NCI-H774 (cell line): ENCODE measurements around the gene HES2.
"Not testable (repeated sequence)": the region's sequence is repeated elsewhere in the genome, so short reads cannot be mapped to it uniquely, and the experiment has no call there.

Source experiments
- DNase-seq: peaks from one replicate; lab custom pipeline; 2025; lab: John Stamatoyannopoulos, UW

The HES2 gene

DNA sequence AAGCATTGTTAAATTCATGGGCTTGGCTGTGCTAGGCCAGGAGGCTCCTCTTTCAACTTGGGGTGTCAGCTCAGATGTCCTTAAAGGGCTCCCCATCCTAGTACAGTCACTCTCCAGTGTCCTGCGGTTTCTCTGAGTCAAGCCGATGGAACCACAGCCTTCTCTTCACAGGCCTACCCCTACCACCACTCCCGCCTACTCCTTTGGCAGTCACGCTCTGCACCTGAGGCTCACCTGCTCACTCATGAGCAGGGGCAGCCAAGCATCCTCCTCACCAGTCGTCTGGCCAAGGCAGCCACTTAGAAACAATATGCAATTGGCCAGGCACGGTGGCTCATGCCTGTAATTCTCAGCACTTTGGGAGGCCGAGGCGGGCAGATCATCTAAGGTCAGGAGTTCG, 29.7 kb downstream of the HES2 start:
- DNase-seq: no peak

DNA sequence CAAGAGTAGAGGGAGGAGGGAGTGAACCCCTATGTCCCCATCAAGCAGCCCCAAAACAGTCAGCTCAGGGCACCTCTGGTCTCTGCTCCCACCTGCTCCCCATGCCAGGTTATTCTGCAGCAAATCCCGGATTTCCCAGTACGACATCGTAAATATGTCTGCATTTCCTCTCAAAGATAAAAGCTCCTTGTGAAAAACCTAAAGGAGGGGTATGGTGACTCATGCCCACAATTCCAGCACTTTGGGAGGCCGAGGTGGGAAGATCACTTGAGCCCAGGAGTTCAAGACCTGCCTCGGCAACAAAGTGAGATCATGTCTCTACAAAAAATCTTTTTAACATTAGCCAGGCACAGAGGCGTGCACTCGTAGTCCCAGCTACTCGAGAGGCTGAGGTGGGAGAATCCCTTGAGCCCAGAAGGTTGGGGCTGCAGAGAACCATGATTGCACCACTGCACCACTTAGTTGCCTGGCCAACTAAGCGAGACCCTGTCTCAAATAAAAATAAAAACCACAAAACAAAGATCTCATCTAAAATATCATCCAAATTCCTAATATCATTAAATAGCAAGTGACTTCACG, 33.3 kb downstream of the HES2 start:
- DNase-seq: no peak

DNA sequence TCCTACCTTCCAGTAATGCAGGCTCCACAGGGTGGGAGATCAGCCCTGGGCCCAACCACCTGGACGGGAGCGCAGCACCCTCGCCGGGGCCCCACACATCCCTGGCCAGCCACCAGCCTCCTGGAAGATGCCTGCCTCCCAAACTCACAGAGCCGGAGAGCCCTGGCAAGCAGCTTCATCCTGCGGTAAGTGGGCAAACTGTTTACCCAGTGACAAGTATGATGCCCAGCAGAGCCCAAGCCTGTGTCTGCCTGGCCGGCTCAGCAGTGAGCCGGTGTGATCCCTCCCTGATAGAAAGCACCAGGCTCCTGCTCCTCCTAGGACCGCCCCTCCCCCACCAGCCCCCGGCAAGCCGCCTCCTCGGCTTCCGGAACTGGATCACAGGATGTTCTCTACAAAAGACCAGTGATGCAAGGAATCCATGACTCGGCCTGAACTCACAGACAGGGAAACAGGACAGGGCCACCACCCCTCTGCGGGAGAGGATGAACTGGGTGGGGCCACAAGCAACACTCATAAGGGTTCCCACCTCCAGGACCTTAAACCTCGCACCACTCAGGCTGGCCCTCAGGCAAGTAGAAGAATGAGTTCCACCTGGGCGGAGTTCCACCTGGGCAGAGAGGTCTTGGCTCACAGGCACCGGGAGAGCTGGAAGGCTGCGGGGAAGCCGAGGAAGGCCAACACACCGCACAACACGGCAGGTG, 34.1 kb downstream of the HES2 start:
- DNase-seq: no peak

DNA sequence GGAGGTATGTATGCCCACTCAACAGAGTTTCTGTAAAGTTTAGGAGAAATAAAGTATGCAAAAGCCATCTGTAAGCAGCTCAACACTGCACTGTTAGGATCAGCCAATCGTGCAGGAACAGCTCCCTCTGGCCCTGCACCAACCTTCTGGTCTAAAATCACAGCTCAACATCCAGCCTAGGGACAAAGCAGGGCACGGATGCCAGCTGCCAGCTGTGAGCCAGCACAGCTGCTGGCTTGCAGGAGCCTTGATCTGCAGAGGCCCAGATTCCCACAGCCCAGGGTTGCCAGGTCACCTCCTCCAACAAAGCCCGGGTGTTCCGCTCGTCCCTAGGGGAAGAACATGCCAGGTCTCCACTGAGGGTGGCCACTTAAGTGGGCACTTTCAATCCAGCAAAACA, 34.8 kb downstream of the HES2 start:
- no peak for DNase-seq

DNA sequence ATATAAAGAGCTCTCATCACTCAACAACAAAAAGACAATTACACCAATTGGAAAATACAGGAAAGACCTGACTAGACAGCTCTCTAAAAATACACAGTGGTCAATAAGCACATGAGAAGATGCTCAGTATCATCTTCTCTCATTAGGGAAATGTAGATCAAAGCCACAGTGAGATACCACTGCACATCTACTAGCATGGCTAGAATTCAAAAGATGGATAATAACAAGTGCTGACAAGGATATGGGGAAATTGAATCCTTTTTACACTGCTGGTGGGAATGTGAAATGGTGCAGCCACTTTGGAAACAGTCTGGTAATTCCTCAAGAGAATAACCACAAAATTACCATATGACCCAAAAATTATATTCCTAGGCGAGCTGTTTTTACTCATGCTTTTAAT, 35.6 kb downstream of the HES2 start:
- DNase-seq: no peak

DNA sequence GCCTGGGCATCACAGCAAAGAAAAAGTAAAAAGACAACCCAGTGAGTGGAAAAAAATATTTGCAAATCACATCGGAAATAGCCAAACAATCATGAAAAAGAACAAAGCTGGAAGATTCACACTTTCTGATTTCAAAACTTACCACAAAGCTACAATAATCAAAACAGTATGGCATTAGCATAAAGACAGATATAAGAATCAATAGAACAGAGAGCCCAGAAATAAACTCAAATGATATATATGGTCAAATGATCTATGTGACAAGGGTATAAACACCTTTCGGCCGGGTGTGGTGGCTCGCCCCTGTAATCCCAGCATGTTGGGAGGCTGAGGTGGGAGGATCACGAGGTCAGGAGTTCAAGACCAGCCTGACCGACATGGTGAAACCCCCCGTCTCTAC, 39.7 kb downstream of the HES2 start:
- no peak for DNase-seq

DNA sequence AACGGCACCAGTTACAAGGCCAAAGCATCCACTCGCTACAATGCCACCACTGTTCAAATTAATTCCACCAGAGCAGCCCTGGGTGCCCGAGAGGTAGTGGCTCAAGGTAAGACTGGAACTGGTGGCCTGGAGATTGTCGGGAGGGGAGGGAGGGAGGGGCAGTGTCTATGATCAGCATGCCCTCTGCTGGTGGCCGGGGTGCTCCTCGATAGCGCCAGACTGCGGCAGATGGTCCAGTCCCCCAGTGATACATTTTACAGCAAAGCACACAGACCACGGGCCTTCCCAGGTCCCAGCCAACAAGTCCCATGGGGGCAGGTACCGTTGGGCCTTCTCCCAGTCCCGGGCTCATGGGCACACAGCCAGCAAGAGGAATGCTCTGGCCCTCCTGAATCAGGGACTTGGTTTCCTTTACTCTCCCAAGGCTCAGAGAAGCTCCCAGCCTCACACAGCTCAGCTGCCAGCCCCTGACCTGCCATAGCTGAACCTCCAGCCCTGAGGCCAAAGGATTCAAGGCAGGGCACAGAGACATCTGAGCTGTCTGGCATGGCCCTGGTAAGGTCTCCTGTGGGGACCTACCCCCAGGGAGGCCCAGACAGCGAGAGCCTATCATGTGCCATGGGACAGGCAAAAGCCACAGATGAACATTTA, 41.5 kb downstream of the HES2 start:
- no peak for DNase-seq

DNA sequence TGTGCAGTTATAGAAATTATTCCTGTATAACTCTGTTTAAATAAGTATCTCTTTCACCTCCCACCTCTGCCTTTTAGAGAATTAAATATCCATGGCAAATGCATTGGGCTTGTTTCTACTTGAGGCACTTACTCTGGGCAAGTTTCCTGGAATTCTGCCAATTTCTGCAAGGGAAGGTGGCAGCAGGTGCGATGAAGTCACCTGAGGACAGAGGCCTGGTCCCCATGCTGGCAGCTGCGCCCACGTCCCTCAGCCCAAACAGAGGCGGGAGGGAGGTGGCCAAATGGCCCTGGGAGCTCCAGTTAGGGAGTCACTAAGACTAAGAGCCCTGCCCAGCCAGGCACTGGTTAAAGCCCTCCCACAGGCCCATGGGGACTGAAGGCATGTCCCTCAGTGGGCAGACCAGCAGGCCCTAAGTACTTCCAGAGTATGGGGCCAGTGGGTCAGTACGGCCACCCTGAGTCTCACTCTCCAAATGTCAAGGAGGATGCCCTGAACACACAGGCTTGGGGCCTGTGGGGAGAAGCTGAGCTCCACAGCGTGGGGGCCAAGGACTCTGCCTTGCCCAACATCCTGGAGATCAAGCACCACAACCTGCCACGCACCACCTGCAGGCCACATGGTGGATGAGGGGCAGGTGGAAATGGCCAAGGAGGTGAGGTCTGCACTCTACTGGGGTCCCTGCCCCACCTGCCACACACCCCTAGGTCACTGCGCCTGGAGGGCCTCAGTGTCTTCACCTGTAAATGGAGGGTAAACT, 45.6 kb downstream of the HES2 start:
- peak; percentile 64 for DNase-seq

DNA sequence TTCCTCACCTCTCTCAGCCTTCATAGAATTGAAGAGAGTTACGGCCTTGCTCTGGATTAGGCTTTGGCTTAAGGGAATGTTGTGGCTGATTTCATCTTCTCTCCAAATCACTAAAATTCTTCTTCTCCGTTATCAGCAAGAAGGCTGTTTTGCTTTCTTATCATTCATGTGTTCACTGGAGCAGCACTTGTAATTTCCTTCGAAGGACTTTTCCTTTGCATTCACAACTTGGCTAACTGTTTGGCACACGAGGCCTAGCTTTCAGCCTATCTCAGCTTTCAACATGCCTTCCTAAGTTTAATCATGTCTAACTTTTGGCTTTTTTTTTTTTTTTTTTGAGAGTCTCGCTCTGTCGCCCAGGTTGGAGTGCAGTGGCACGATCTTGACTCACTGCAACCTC, 47.5 kb downstream of the HES2 start:
- DNase-seq: not testable (repeated sequence)

DNA sequence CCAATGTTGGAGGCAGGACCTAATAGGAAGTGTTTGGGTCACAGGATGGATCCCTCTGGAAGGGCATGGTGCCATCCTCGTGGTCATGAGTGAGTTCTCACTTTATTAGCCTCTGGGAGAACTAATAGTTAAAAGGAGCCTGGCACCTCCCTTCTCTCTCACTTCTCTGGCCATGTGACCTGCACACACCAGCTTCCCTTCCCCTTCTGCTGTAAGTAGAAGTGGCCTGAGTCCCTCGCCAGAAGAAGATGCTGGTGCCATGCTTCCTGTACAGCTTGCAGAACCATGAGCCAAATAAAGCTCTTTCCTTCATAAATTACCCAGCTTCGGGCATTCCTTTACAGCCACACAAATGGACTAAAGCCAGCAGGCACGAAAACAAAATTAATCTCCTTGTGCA, 49.7 kb downstream of the HES2 start:
- no peak for DNase-seq

DNA sequence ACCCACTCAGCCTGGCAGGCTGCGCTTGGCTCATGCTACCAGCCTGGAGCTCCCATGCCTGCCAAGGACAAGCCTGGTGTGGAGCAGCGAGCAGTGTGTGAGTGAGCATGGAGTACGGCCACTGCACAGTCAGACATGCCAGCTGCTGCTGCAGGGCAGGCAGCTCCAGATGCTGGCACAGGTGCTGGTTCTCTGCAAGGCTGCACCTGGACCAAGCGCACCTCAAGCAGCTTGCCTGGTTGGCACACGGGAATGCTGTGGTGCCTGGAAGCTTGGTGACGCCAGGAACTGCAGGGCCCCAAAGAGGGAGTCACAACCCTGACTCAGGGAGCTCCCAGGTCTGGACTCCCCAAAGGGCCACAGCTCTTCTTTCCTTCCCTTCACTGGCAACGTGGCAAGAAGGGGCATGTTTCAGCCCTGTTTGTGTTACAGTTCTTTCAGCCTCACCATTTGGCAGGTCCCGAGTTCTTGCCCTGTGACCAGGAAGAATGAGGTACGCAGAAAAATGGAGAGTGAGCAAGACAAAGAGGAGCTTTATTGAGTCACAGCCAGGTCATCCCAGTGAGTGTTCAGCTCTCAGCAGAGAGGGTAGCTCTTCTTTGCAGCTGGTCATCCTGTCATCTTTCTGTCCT, 52.2 kb downstream of the HES2 start:
- DNase-seq: no peak

DNA sequence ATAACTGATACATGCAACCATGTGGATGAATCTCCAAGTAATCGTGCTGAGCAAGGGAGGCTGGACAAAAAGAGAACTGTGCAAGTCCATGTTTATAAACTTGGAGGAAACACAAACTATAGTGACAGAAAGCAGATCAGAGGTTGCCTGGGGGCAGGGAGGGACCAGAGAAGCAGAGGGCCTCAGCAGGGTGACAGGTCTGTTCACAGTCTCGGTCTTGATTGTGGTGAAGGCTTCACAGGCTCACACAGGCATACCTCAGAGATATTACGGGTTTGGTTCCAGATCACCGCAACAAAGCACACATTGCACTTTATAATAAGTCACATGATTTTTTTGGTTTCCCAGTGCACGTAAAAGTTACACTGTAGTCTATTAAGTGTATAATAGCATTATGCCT, 54.7 kb downstream of the HES2 start:
- no peak for DNase-seq

DNA sequence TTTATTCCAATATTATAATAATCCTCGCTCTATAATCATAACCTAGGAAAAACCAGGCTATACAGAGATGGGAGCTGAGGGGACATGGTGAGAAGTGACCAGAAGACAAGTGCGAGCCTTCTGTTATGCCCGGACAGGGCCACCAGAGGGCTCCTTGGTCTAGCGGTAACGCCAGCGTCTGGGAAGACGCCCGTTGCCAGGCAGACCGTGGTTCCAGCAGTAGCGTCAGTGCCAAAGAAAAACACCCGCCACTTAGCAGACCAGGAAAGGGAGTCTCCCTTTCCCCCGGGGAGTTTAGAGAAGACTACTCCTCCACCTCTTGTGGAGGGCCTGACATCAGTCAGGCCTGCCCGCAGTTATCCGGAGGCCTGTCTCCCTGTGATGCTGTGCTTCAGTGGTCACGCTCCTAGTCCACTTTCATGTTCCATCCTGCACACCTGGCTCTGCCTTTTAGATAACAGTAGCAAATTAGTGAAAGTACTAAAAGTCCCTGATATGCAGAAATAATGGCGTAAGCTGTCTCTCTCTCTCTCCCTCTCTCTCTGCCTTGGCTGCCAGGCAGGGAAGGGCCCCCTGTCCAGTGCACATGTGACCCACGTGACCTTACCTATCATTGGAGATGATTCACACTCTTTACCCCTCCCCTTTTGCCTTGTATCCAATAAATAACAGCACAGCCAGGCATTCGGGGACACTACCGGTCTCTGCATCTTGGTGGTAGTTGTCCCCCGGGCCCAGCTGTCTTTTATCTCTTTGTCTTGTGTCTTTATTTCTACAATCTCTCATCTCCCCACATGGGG, 56.4 kb downstream of the HES2 start:
- DNase-seq: not testable (repeated sequence)
